Left renal pelvis (tissue), 4 donors: Measurements from ENCODE around the gene GID4. TPM values are rescaled to one million over a fixed set of nuclear protein-coding genes. Genes with fewer than 3 reads are reported as not detected.

Experiments used
- DNase-seq, 4 donors: peaks; one replicate each; pipeline ENCODE4 v3.0.0-alpha.2; 2013; ENCODE audit warnings: low read depth in 4 of 4, low spot score in 3 of 4
- polyA plus RNA-seq, 4 donors: library from polyadenylated mRNA; unstranded; fragments of 120-200 nt; gene quantifications; one replicate each; pipeline ENCODE4 v1.2.1, GENCODE V29; 2013; ENCODE audit not compliant: insufficient read length in 4 of 4

The GID4 gene
- polyA plus RNA-seq, 4 donors: 13.3 to 16.2 (median 14.5) TPM

GRCh38 chr17:18041776-18042175, 2.6 kb downstream of the GID4 start:
- no peak for DNase-seq

GRCh38 chr17:18042983-18043382, 3.8 kb downstream of the GID4 start:
- no peak for DNase-seq

- no peak for DNase-seq
Measured at GRCh38 chr17:18043491-18043890, 4.3 kb downstream of the GID4 start.

- DNase-seq: no peak
Measured at GRCh38 chr17:18044609-18045008, 5.4 kb downstream of the GID4 start.

- no peak for DNase-seq
Measured at GRCh38 chr17:18045691-18046350, 6.6 kb downstream of the GID4 start.

GRCh38 chr17:18055597-18055996, 16.4 kb downstream of the GID4 start:
- DNase-seq: no peak

- DNase-seq: no peak
Measured at GRCh38 chr17:18056214-18056613, 17.0 kb downstream of the GID4 start.

GRCh38 chr17:18059283-18059682, 20.1 kb downstream of the GID4 start:
- DNase-seq: no peak

GRCh38 chr17:18064053-18064452, 24.8 kb downstream of the GID4 start:
- no peak for DNase-seq

GRCh38 chr17:18065546-18065945, 26.3 kb downstream of the GID4 start:
- no peak for DNase-seq

- no peak for DNase-seq
Measured at GRCh38 chr17:18066866-18067265, 27.7 kb downstream of the GID4 start.

GRCh38 chr17:18069101-18069500, 29.9 kb downstream of the GID4 start:
- DNase-seq: no peak

- peak in 3 of 4 donors; percentile 19 to 58 (median 33) for DNase-seq
Measured at GRCh38 chr17:18070861-18071340, 31.7 kb downstream of the GID4 start.

- DNase-seq: no peak
Measured at GRCh38 chr17:18071751-18072150, 32.5 kb downstream of the GID4 start.

- DNase-seq: no peak
Measured at GRCh38 chr17:18074566-18075272, 35.5 kb downstream of the GID4 start.

GRCh38 chr17:18076936-18077335, 37.7 kb downstream of the GID4 start:
- DNase-seq: no peak

- no peak for DNase-seq
Measured at GRCh38 chr17:18079543-18079942, 40.3 kb downstream of the GID4 start.

- no peak for DNase-seq
Measured at GRCh38 chr17:18084256-18084655, 45.0 kb downstream of the GID4 start.

GRCh38 chr17:18087610-18088491, 48.6 kb downstream of the GID4 start, which contains the start of gene DRG2:
Gene DRG2 (plus strand): TSS chr17:18087948. CDS start chr17:18088024, 76 bp downstream.
- DNase-seq: peak; percentile 76 to 87 (median 85)

GRCh38 chr17:18089613-18090012, 50.4 kb downstream of the GID4 start:
- DNase-seq: no peak
